Measurements from ENCODE around the gene IDI2. TPM values are rescaled to one million over a fixed set of nuclear protein-coding genes. Genes with fewer than 3 reads are reported as not detected.

Gene IDI2
- total and polyA plus RNA-seq, 12 donors: 0.07 to 0.28 TPM; not detected in 10

DNA sequence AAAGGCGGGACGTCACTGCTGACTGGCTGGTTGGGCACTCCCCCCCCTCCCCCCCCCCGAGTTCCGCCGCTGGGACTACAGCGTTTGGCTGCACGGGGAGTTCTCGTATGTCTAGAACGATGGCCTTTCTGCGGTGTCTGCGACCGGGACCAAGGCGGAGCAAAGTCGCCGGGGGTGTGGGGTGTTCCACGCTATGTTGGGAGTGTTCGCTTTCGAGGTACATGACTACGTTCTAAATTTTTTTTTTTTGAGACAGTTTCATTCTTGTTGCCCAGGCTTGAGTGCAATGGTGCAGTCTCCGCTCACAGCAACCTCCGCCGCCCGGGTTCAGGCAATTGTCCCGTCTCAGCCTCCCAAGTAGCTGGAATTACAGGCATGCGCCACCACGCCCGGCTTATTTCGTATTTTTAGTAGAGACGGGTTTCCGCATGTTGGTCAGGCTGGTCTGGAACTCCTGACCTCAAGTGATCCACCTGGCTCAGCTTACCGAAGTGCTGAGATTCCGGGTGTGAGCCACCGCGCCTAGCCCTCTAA, 23.8 kb upstream of the IDI2 start:
- TF ChIP-seq, protein P1, sequence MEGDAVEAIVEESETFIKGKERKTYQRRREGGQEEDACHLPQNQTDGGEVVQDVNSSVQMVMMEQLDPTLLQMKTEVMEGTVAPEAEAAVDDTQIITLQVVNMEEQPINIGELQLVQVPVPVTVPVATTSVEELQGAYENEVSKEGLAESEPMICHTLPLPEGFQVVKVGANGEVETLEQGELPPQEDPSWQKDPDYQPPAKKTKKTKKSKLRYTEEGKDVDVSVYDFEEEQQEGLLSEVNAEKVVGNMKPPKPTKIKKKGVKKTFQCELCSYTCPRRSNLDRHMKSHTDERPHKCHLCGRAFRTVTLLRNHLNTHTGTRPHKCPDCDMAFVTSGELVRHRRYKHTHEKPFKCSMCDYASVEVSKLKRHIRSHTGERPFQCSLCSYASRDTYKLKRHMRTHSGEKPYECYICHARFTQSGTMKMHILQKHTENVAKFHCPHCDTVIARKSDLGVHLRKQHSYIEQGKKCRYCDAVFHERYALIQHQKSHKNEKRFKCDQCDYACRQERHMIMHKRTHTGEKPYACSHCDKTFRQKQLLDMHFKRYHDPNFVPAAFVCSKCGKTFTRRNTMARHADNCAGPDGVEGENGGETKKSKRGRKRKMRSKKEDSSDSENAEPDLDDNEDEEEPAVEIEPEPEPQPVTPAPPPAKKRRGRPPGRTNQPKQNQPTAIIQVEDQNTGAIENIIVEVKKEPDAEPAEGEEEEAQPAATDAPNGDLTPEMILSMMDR (IDR thresholded peaks at IDR 0.05): no peak
- TF ChIP-seq POLR2A (IDR thresholded peaks at IDR 0.05): peak in 1 of 2 donors; percentile 69
- Histone ChIP-seq H3K36me3 (replicated peaks in 1 of 2) (no peaks in the 10 kb centered on the region), H3K27me3 (no peaks in the 10 kb centered on the region), H3K4me3 (peak overlapping the region; percentile 12 to 80 (median 58)), H3K4me1 (replicated peaks in 1 of 2) (peaks cover 16 to 39% of the 10 kb centered on the region in 2 donors), H3K9me3 (replicated peaks in 1 of 3) (no peaks in the 10 kb centered on the region), H3K27ac (peak overlapping the region; percentile 96 to 99 (median 97))
- intact Hi-C loops (cut with DNase I): no loop called here
- no peak for DNase-seq
- 0 to 1% (median 0%) methylated on average over 28 to 34 of the region's 34 CpGs for WGBS, 4 donors

DNA sequence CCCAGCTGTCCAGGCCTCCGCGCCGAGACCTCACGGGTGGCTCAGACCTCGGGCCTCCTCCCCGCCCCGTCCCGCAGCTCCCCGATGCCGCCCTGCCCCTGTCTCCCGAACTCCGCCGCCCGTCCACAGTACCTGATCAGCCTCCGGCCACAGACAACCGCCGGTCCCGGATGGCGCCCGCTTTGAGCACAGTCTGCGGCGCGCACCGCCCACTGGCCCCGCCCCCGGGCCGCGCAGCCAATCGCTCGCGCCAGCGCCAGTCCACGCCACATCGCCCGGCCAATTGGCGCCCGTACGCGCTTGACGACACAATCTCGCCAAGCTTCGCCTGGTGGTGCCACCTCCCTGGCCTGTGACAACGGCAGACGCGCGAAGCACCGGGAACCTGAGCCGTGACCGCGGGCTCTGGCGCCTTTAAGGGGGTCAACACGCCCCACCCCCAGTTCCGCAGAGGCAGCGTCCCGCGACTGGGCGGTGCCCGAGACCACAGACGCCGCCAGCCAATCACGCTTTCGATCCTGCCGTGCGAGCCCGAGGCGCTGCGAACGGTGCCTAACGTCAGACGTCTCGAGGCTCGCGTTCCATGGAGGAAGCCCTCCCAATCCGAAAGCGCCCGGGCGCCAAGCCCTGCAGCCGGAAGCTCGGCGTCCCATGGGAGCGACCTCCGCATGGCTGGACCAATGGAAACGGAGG, 23.2 kb upstream of the IDI2 start, which contains the start of gene IDI1:
Gene IDI1, minus strand, starts transcription at position 388 of the 693 bp plus-strand sequence. Its CDS starts 116 bp downstream, at position 272.
- no peaks in the 10 kb centered on the region for H3K27me3 ChIP-seq
- H3K4me3 ChIP-seq: peak within 1 kb of the TSS; percentile 65 to 80 (median 72)
- DNase-seq: peak; percentile 97 to 99 (median 98)
- intact Hi-C loops (cut with DNase I): no loop called here
- no peaks in the 10 kb centered on the region for H3K9me3 ChIP-seq (replicated peaks in 1 of 3)
- TF ChIP-seq POLR2A (IDR thresholded peaks at IDR 0.05): peak; percentile 97 to 99
- TF ChIP-seq, protein P1 (IDR thresholded peaks at IDR 0.05): peak in 1 of 6 experiments; percentile 1
- no peaks in the 10 kb centered on the region for H3K36me3 ChIP-seq (replicated peaks in 1 of 2)
- 0 to 1% (median 0%) methylated on average over 19 to 83 of the region's 83 CpGs for WGBS, 4 donors
- peaks cover 20 to 39% of the 10 kb centered on the region in 2 donors for H3K4me1 ChIP-seq (replicated peaks in 1 of 2)
- peak within 1 kb of the TSS; percentile 96 to 99 (median 97) for H3K27ac ChIP-seq

DNA sequence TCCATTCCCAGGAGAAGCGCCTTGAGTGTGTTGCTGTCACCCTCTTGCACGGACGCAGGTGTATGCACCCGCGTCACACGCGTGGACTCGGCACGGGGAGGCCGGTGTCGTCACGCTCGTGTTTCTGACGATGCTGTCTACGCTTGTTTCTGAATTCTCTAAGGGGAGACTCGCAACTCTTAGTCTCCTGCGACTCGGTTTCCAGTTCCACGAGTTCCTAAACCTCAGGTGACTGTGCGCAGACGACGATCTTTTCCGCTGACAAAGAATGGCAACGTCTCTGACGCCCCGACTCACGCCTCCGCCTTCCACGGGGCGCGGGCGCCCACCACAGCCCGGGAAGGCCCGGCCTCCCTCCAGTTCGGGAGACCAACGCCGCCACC, 22.7 kb upstream of the IDI2 start:
- Histone ChIP-seq H3K36me3 (replicated peaks in 1 of 2) (peaks cover 0 to 5% of the 10 kb centered on the region in 2 donors), H3K27ac (peak overlapping the region; percentile 96 to 99 (median 97)), H3K9me3 (replicated peaks in 1 of 3) (no peaks in the 10 kb centered on the region), H3K4me3 (peak overlapping the region; percentile 65 to 80 (median 72)), H3K27me3 (no peaks in the 10 kb centered on the region), H3K4me1 (replicated peaks in 1 of 2) (peaks cover 20 to 45% of the 10 kb centered on the region in 2 donors)
- intact Hi-C loops (cut with DNase I): no loop called here
- 0% methylated on average over 25 to 37 of the region's 37 CpGs for WGBS, 4 donors
- DNase-seq: peak; percentile 50 to 87 (median 69)
- TF ChIP-seq, protein P1 (IDR thresholded peaks at IDR 0.05): no peak

DNA sequence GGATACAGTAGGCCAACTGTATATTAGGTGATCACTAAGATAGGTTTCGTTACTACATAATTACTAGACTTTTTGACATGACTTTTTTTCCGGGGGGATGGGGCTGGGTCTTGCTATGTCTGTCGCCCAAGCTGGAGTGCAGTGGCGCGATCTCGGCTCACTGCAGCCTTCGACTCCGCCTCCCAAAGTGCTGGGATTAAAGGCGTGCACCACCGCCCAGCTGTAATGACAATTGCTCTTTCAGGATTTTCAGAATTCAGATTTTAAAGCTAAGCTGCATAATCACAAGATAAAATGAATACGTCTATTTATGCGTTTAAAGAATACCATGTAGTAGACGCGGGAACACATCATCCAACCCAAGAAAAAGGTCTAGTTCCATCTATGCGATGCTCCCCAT, 22.3 kb upstream of the IDI2 start:
- peaks cover 0 to 9% of the 10 kb centered on the region in 2 donors for H3K36me3 ChIP-seq (replicated peaks in 1 of 2)
- H3K4me1 ChIP-seq (replicated peaks in 1 of 2): peaks cover 20 to 49% of the 10 kb centered on the region in 2 donors
- H3K4me3 ChIP-seq: peak overlapping the region in 3 of 4 donors; percentile 65 to 80 (median 72)
- H3K27me3 ChIP-seq: no peaks in the 10 kb centered on the region
- 4 to 12% (median 8%) methylated on average over 15 of the region's 15 CpGs for WGBS, 4 donors
- DNase-seq: peak in 3 of 7 donors; percentile 41 to 49 (median 46)
- H3K9me3 ChIP-seq (replicated peaks in 1 of 3): no peaks in the 10 kb centered on the region
- TF ChIP-seq, protein P1 (IDR thresholded peaks at IDR 0.05): no peak
- no peak for TF ChIP-seq POLR2A (IDR thresholded peaks at IDR 0.05)
- peak overlapping the region; percentile 96 to 99 (median 97) for H3K27ac ChIP-seq
- intact Hi-C loops (cut with DNase I): no loop called here

Measured in adrenal gland (tissue), 12 donors.